ENCODE measurements around the gene NEK5.
"Not testable (repeated sequence)": the region's sequence is repeated elsewhere in the genome, so short reads cannot be mapped to it uniquely, and the experiment has no call there.

The NEK5 gene

DNA sequence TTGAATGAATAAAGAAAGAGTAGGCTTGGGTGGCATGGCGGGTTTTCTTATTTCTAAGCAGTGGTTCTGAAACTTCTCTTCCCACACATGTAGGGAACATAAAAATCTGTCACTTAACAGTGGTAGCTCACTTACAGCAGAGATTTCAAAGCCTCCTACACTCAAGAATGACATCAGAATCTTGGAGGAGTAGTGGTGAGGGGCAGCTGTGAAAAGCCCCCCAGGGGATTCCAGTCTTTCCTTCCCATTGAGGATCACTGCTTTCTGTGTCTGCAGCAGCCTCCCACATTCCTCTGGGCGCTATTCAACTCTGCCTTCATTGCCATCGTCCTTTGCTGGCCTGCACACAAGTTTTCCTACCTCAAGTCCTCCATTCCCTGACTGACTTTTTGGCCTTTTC, 8.6 kb upstream of the NEK5 start:
- DNase-seq: no peak

DNA sequence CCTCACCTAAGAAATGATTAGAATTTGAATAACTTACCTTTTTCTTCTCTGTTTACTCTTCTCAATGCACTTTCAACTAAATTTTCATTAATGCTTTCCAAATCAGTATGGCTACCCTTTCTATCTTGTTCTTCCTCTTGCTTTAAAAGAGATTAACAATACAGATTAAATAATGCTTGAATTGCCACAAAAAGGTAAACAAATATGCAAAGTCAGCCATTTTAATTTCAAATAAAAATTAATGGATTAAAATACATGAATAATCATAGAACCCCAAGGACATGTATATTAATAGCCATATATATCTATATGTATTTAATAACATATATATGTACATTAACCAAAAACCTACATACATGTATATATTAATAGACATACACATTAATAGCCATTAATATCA, 7.9 kb upstream of the NEK5 start:
- no peak for DNase-seq

DNA sequence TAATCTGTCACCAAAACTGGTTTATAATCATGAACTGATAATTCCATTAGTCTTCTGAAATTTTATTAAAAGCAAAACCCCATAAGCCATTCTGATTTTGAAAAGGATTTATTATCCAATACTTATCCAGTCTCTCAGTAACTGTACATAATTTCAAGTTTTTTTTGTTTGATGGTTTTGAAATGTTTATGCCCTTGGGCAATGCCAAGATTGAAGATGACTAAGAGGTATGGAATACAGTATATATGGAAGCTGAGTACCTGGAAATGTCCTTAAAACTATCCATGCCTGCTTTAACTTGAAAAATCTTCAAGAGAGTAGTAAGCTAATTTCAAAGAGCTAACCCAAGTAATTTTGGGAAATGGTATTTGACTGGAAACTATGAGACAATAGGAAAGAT, 1.8 kb upstream of the NEK5 start:
- no peak for DNase-seq

DNA sequence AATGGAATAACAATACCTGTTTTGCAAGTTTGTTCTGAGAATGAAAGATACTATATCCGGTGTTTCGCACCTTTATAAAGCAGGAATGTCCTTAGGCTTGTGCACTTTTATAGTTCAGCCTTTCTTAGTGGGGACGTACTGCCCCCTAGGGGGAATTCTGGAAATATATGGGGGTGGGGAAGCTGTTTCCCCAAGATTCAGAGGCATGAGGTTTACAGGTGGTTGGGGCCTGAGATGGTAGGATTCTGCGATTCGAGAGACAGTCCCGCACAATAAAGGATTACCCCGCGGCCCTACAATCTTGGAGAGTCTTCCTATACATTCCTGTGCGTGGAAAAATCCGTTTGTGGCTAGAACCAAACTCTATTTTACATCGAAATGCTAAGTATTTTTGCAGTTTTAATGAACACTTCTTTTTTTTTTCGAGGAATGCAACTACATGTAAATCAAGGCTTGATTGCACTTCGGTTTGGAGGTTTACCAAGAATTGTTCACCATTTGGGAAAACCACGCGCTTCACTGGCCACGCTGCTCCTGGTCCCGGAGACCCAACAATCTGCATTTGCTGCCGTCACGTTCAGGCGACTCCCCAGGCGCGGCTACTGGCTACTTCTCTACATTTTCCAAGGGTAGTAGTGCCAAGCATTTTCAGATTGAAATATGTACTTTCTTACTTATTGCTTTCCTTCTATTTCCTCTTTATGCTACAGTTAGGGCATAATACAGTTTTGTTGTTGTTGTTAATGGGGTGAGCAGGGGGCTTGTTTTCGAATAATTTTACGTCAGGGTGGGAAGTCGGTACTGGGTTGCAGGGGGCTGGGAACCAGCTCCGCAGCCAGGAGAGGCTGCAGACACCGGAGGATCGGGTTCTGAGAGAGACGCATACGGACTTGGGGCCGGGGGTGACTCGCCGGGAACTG, 830 bp downstream of the NEK5 start:
- DNase-seq: peak; percentile 65

DNA sequence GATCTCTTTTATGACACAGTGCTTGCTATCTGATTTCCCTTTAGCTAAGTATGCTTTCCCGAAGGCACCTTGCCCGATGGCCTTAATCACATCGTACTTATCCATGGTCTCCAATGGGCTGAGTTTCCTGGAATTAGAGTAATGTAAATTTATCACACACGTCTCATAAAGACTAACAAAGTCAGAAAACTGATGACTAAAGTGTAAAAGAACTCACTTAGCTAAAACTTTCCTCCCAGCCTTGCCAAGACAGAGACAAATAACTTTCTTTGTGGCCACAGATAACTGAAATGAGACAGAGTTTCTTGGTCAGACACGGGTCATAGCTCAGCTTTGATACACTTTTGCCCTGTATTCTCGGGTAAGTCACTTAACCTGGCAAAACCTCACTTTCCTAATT, 1.5 kb downstream of the NEK5 start:
- no peak for DNase-seq

DNA sequence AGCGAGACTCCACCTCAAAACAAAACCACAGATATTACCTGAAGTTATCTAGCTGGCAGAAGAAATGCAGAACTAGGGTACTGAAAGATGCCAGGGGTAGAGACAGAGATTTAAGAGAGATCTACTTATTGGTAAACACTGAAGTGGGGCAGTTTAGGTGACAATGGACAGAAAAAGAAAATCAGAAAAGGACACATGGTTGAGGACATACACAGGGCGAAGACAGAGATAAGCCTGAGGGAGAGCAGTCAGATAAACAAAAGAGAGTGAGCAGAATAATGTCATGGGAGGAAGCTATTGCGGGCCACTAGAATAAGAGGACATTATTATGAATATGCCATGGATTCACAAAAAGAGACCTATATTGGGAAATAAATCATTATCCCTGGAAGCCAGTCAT, 3.3 kb downstream of the NEK5 start:
- DNase-seq: no peak

DNA sequence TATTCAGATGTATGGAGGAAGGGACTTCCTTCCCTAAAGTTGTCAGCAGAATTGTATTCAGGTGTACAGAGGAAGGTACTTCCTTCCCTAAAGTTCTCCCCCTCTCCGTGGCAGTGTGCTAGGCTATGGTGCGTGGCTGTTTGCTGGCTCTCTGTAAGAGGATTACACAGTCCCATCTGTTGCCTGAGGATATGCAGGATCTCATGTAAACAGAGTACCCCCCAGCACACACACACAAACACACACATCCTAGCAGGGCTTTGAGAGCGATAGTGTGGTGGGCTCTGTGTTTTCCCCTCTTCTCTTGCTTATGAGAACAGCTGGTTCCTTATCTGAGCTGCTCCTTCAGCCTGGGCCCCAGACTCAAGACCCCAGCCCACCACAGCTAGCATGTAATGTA, 10.3 kb downstream of the NEK5 start:
- DNase-seq: no peak

DNA sequence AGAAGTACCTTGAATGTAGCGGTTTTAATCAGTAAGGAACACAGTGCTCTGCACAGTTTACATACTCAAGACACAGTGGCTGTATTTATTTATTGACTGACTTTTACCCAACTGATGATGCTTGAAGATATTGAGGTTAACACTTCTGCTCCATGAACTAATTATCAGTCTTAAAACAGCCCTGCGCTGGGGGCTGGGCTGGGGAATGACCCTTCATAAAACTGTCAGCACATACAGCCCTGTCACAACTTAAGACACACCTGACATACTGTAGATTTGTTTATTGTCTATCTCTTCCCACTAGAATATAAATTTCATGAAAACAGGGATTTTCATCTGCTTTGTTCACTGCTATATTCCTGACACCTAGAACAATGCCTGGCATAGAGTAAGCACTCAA, 10.8 kb downstream of the NEK5 start:
- DNase-seq: no peak

DNA sequence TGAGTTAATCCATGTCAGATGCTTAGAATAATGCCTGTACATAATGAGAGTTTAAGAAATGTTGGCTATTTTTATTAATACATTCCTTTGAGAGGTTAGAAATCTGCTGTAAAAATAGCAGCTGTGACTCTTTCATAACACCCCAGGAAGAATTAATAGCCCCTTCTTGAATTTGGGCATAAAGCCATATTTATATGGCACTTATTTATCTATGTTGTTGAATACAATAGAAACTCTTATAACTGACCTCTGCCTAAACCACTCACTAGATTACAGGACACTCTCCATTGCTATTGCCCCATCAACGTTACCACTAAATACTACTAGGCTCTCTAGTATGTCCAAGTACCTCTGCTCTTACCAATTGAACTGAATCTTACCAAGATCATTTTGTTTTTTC, 16.3 kb downstream of the NEK5 start:
- DNase-seq: no peak

DNA sequence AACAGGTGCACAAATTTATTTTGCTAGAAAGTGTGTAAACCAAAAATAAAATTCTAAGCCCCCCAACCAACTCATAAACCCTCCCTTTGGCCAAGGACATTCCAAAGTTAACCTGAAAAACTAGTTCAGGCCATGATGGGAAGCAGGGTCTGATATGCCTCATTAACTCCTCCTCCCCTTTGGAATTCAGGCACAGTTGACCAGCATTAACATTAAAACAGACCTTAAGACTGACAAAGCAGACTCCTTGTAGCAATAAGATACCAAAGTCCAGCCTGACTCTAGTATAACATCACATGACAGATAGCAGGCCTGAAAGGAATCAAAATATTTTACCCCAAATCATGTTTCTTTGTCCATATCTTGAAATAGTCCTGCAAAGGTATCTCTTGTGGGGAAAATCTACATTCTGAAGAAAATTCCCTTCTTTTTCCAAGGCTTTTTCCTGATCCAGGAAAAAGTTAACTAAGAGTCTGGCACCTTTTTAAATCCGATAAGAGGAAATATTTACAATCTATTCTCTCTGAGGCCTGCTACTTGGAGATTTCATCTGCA, 19.7 kb downstream of the NEK5 start:
- DNase-seq: no peak

DNA sequence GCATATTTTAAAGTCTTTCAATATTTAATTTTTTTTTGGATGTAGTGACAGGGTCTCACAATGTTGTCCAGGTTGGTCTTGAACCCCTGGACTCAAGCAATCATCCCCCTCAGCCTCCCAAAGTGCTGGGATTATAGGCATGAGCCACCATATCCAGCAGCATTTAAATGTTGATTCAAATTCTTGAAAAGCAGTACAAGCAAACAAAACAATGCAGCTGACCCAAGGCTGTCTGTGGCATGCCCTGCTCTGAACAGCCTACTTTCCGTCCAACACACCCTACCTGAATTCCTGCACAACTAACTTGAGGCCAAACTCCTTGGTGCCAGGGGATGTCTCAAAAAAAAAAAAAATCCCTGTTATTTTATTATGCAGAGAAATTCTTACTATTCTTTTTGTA, 23.0 kb downstream of the NEK5 start:
- no peak for DNase-seq

DNA sequence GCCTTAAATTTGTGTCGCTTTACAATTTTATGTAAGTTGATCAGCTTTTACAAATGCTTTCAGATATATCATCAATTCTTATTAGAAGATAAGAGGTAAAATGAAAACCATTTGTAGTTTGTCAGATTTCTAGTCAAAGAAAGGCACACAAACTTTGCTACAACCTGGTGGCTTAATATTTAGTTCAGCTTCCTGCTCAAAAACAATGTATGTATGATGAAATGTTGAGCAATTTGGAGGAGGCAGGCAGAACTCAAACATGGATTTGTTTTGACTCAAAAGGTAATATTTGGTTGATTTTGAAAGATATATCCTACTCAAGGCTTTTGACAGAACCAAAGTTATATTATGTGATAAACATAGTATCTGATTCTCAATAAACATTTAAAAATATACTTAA, 24.2 kb downstream of the NEK5 start:
- no peak for DNase-seq

DNA sequence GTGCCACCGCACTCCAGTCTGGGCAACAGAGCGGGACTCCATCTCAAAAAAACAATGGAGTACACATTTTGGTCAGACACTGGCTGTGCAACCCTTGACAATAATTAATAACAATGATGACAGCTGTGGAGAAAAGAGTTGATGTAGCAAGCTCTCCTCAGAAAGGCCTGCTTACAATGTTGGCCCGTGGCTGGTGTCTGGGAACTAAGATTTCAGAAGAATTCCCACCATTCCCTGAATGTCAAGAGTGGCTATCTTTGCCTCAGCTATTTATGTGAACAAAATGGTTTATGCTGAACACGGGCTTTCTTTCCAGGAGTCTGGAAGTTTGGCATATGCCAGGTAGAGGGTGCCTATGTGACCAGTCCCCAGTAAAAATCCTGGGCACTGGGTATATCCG, 25.5 kb downstream of the NEK5 start:
- no peak for DNase-seq

DNA sequence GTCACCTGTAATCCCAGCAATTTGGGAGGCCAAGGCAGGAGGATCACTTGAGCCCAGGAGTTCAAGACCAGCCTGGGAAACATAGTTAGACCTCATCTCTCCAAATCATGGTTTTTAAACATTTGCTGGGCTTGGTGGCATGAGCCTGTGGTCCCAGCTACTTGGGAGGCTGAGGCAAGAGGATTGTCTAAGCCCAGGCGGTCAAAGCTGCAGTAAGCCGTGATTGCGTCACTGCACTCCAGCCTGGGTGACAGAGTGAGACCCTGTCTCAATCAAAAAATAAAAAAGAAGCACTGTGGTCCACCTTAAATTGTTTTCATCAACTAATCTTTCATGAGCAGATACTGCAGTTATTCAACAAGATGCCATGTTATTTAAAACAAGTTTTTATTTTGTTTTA, 26.4 kb downstream of the NEK5 start:
- DNase-seq: not testable (repeated sequence)

DNA sequence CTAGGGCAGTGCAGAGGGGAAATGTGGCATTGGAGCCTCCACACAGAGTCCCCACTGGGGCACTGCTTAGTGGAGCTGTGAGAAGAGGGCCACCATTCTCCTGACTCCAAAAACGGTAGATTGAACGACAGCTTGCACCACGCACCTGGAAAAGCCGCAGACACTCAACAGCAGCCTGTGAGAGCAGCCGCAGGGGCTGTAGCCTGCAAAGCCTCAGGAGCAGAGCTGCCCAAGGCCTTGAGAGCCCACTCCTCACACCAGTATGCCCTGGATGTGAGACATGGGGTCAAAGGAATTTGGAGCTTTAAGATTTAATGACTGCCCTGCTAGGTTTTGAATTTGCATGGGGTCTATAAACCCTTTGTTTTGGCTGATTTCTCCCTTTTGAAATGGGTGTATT, 31.7 kb downstream of the NEK5 start:
- DNase-seq: no peak

DNA sequence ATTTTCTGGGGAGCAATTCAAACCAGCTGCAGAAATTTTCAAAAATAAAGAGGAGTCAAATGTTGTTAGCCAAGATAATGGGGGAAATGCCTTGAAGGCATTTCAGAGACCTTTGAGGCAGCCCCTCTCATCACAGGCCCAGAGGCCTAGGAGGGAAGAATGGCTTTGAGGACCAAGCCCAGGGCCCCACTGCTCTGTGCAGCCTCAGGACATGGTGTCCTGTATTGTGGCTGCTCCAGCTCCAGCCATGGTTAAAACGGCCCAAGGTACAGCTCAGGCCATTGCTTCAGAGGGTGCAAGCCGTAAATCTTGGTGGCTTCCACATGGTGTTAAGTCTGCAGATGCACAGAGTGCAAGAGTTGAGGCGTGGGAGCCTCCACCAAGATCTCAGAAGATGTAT, 32.1 kb downstream of the NEK5 start:
- DNase-seq: no peak

DNA sequence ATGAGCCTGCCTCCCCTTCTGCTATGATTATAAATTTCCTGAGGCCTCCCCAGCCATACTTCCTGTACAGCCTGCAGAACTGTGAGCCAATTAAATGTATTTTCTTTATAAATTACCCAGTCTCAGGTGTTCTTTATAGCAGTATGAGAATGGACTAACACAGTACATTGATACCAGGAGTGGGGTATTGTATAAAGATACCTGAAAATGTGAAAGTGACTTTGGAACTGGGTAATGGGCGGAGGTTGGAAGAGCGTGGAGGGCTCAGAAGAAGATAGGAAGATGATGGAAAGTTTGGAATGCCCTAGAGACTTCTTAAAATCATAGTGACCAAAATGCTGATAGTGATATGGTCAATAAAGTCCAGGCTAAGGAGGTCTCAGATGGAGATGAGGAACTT, 32.8 kb downstream of the NEK5 start:
- DNase-seq: no peak

DNA sequence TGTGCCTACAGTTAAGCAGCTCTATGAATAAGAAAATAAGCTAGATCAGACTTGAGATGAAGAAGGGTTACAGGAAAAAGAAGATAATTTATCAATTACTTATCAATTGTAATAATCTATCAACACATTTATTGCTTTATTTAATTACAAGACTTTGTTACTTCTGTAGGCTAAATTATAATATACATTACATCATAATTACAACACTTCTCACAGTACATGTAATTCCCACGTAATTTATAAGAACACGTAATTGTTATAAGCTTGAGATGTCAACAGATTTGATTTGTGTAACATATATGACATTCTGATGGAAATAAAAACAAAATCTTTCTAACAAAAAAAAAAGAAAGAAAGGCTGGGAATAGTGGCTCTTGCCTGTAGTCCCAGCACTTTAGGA, 36.8 kb downstream of the NEK5 start:
- no peak for DNase-seq

DNA sequence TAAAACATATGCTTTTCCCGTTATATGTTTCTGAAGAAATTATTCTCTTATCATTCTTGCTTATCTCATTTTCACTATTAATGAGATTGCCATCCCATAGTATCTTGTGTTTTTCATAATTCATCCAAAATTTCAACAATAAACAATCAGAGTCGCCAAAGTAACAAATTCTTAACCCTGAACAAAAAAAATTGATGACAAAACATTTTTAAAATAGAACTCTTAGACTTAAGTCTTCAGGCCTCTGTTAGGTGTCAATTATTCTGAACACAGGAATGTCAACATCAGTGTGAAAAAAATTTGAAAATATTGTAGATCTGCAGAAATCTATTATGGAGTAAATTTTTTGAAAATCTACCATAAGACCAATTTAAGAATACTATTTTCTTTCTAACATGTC, 37.4 kb downstream of the NEK5 start:
- DNase-seq: no peak

DNA sequence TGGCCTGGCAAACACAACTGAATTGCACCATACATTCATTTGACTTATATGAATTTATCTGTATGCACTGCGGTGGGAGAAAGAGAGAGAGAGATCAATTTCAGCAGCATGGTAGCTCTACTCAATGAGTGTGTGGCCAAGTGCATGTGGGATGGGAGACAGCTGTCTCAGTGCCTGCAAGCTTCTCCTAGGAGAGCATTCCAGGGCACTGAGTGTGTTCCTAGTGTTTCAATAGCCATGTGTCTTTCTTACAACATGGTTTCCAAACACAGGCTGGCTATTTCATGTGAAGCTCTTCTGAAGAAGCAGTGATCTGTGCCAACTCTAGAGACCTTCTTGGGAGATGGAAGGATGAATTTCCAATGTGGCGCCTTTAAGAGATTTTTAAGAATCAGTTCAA, 43.5 kb downstream of the NEK5 start:
- DNase-seq: no peak

DNA sequence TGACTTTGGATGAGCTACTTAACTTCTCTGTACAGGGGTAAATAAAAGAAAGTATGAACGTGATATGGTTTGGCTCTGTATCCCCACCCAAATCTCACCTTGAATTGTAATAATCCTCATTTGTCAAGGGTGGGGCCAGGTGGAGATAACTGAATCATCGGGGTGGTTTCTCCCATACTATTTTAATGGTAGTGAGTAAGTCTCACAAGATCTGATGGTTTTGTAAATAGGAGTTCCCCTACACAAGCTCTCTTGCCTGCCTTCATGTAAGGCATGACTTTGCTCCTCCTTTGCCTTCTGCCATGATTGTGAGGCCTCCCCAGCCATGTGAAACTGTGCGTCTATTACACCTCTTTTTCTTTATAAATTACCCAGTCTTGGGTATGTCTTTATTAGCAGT, 43.9 kb downstream of the NEK5 start:
- DNase-seq: not testable (repeated sequence)

DNA sequence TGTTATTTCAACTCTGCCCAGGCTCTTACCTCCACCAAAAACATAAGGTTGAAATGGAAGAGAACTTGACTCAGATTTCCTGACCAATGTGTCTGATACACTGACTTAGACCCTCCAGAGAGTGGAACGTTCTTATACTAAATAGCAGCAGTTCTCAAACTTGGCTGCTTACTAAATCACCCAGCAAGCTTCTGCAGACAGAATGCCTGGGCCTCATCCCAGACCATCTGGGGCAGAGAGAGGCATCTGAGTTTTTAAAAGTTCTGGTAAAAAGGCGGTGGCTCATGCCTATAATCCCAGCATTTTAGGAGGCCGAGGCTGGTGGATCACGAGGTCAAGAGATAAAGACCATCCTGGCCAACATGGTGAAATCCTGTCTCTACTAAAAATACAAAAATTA, 46.3 kb downstream of the NEK5 start:
- no peak for DNase-seq

DNA sequence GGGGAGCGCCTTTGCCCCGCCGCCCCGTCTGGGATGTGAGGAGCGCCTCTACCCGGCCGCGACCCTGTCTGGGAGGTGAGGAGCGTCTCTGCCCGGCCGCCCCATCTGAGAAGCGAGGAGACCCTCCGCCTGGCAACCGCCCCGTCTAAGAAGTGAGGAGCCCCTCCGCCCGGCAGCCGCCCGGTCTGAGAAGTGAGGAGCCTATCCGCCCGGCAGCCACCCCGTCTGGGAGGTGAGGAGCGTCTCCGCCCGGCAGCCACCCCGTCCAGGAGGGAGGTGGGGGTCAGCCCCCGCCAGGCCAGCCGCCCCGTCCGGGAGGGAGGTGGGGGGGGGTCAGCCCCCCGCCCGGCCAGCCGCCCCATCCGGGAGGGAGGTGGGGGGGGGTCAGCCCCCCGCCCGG, 49.0 kb downstream of the NEK5 start:
- DNase-seq: not testable (repeated sequence)

DNA sequence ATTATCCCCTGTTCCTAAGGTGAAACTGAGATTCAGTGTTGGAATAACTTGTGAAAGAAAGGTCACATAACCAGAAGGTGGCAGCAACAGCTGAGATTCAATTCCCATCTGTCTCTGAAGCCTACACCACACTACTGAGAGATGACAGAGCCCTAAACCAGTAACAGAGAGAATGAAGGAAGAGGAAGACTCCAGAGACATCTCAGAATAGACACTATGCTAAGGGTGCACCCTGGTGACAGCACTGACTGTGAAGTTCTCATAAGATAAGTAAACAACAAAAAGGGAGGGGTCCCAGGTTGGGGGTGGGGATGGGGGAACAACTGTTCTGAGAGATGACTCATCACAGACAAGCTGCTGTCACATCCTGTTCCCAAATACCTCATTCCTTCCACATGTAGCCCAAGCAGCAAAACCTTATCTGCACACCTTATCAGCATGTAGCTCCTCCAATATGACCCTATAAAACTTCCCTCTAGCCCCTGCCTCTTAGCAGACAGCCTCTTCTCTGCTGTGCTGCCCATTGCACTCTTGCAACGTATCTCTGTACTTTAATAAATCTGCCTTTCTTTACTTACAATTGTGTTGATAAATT, 57.8 kb downstream of the NEK5 start:
- DNase-seq: no peak

DNA sequence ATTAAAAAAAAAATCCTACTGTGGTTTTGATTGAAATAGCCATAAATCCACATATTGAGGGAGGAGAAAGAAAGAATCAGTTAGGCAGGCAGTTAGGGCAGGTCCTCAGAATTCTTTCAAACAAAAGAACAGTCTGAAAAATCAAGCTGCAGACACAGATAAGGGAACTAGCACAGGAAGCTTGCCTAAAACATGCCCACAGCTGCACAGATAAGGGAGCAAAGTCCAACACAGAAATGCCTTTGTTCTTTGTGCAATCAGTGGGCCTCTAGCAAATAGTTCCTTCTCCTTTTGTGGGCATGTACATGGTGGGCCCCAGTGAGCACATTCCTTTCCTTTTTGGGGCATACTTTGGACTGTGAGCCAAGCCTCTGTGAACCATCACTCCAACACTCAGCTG, 61.6 kb downstream of the NEK5 start:
- no peak for DNase-seq
